Immature natural killer cell (primary cell): ENCODE data around the gene MGAT3. TPM values are rescaled to one million over a fixed set of nuclear protein-coding genes. Genes with fewer than 3 reads are reported as not detected.
A peak's percentile ranks its signal among the peaks of the same experiment; 100 is the strongest.

Source experiments
- DNase-seq, 3 donors: peaks; one replicate each; pipeline ENCODE4 v3.0.0; 2022; ENCODE audit warnings: mixed read lengths in 1 of 3
- H3K27ac Mint-ChIP-seq, 6 donors: one replicate each; pipeline ENCODE4 v1.8.0; 2020; ENCODE audit warnings: mixed read lengths in 6 of 6, mild to moderate bottlenecking in 5 of 6, inconsistent platforms in 4 of 6, moderate library complexity in 3 of 6
- H3K27me3 Mint-ChIP-seq, 3 donors: one replicate each; pipeline ENCODE4 v1.8.0; 2020 to 2021; ENCODE audit warnings: low read depth in 3 of 3, mild to moderate bottlenecking in 3 of 3, mixed read lengths in 3 of 3, moderate library complexity in 3 of 3, inconsistent platforms in 1 of 3
- H3K36me3 Mint-ChIP-seq, 3 donors: one replicate each; pipeline ENCODE4 v1.8.0; 2020; ENCODE audit warnings: mixed read lengths in 3 of 3, inconsistent platforms in 2 of 3, mild to moderate bottlenecking in 2 of 3
- H3K4me1 Mint-ChIP-seq, 2 donors: one replicate each; pipeline ENCODE4 v1.8.0; 2020; ENCODE audit warnings: inconsistent platforms in 2 of 2, mild to moderate bottlenecking in 2 of 2, mixed read lengths in 2 of 2, moderate library complexity in 1 of 2
- H3K4me3 Mint-ChIP-seq, 5 donors: one replicate each; pipeline ENCODE4 v1.8.0; 2020; ENCODE audit warnings: mild to moderate bottlenecking in 5 of 5, mixed read lengths in 5 of 5, inconsistent platforms in 3 of 5, moderate library complexity in 3 of 5
- H3K9me3 Mint-ChIP-seq, 6 donors: one replicate each; pipeline ENCODE4 v1.8.0; 2020; ENCODE audit warnings: mild to moderate bottlenecking in 6 of 6, mixed read lengths in 6 of 6, inconsistent platforms in 4 of 6, moderate library complexity in 3 of 6
- polyA plus RNA-seq, 3 donors: library from polyadenylated mRNA; unstranded; fragments of 300-500 nt; fragmentation: Illumina TruSeq; gene quantifications; one replicate each; pipeline ENCODE4 v1.2.3, GENCODE V29; 2021

The MGAT3 gene
- polyA plus RNA-seq, 3 donors from 2014 or later: not detected

- Mint-ChIP-seq H3K27me3 (peaks cover 4 to 8% (median 4%) of the 10 kb centered on the region in 3 donors), H3K4me1 (peaks cover 2 to 6% of the 10 kb centered on the region in 2 donors), H3K36me3 (no peaks in the 10 kb centered on the region), H3K4me3 (no peak overlapping the region), H3K27ac (no peak overlapping the region), H3K9me3 (no peaks in the 10 kb centered on the region)
- DNase-seq: no peak
Measured at GRCh38 chr22:39489094-39490068, 32.6 kb downstream of the MGAT3 start.

- H3K9me3 Mint-ChIP-seq: no peaks in the 10 kb centered on the region
- H3K4me3 Mint-ChIP-seq: no peak overlapping the region
- peak overlapping the region in 2 of 6 donors; percentile 25 to 62 for H3K27ac Mint-ChIP-seq
- H3K27me3 Mint-ChIP-seq: peaks cover 2 to 6% (median 4%) of the 10 kb centered on the region in 3 donors
- peaks cover 2 to 6% of the 10 kb centered on the region in 2 donors for H3K4me1 Mint-ChIP-seq
- H3K36me3 Mint-ChIP-seq: no peaks in the 10 kb centered on the region
- peak; percentile 45 to 62 (median 50) for DNase-seq
Measured at GRCh38 chr22:39490135-39490798, 33.5 kb downstream of the MGAT3 start.

DNA sequence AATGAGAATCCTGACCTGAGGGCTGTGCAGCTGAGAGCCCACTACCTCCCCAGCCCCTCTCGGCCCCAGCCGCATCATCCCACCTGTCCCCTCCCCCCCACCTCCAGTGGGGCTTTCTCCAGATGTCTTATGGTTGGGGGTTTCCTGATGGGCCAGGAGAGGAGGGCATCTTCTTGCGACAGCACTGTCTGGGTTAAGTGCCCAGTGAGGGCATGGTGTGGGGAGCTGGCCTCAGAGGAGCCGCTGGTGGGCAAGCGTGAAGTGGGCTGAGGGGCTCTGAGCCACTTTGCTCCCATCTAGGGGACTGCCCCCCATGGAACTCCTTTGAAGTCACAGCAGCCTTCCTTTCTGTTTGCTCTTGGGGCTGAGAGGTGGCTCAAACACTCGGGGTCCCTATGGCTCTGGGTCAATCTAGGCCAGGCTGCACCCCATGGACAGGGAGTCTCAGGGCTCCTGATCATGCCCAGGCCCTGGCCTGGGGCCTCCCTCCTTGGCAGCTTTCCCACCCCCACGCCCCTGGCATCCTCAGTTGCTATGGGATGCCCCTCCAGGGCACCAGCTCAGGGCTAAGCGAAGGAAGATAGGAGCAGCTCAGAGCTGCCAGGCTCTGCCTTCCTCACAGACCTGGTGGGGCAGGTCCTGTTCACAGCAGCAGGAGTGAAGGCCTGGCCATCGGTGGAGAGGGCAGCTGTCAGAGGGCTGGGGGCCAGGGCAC is 34.3 kb downstream of the MGAT3 start:
- H3K4me3 Mint-ChIP-seq: no peak overlapping the region
- peaks cover 2 to 6% of the 10 kb centered on the region in 2 donors for H3K4me1 Mint-ChIP-seq
- DNase-seq: no peak
- H3K36me3 Mint-ChIP-seq: no peaks in the 10 kb centered on the region
- H3K27me3 Mint-ChIP-seq: peaks cover 2 to 8% (median 4%) of the 10 kb centered on the region in 3 donors
- H3K9me3 Mint-ChIP-seq: no peaks in the 10 kb centered on the region
- peak overlapping the region in 1 of 6 donors; percentile 17 for H3K27ac Mint-ChIP-seq

DNA sequence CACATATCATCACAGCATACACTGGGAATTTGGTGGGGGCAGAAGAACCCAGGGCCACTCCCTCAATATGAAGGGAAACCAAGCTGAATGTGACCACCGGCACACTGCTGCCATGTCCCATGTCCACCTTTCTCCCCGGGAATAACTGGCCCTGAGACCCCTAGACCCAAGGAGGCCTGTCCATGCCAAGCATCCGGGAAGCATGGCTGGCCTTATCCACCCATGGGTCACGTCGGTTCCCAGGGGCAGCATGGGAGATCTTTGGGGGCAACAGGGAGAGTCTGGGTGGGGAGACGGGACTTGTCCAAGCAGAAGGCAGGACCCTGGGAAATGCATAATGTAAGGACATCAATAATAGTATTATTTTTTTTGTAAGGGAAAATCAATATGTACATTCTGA is 34.9 kb downstream of the MGAT3 start:
- Mint-ChIP-seq H3K36me3 (no peaks in the 10 kb centered on the region), H3K4me1 (peaks cover 2 to 6% of the 10 kb centered on the region in 2 donors), H3K9me3 (no peaks in the 10 kb centered on the region), H3K27ac (no peak overlapping the region), H3K4me3 (no peak overlapping the region), H3K27me3 (peaks cover 2 to 8% (median 4%) of the 10 kb centered on the region in 3 donors)
- no peak for DNase-seq

GRCh38 chr22:39492186-39492585 is 35.4 kb downstream of the MGAT3 start:
- Mint-ChIP-seq H3K4me3 (no peak overlapping the region), H3K9me3 (no peaks in the 10 kb centered on the region), H3K4me1 (peaks cover 2 to 6% of the 10 kb centered on the region in 2 donors), H3K27ac (no peak overlapping the region), H3K36me3 (no peaks in the 10 kb centered on the region), H3K27me3 (peaks cover 2 to 8% (median 4%) of the 10 kb centered on the region in 3 donors)
- DNase-seq: no peak

GRCh38 chr22:39493759-39494158 is 36.9 kb downstream of the MGAT3 start:
- no peak for DNase-seq
- H3K36me3 Mint-ChIP-seq: no peaks in the 10 kb centered on the region
- peaks cover 2 to 8% (median 4%) of the 10 kb centered on the region in 3 donors for H3K27me3 Mint-ChIP-seq
- no peak overlapping the region for H3K27ac Mint-ChIP-seq
- H3K4me1 Mint-ChIP-seq: peaks cover 2 to 6% of the 10 kb centered on the region in 2 donors
- no peaks in the 10 kb centered on the region for H3K9me3 Mint-ChIP-seq
- no peak overlapping the region for H3K4me3 Mint-ChIP-seq

DNA sequence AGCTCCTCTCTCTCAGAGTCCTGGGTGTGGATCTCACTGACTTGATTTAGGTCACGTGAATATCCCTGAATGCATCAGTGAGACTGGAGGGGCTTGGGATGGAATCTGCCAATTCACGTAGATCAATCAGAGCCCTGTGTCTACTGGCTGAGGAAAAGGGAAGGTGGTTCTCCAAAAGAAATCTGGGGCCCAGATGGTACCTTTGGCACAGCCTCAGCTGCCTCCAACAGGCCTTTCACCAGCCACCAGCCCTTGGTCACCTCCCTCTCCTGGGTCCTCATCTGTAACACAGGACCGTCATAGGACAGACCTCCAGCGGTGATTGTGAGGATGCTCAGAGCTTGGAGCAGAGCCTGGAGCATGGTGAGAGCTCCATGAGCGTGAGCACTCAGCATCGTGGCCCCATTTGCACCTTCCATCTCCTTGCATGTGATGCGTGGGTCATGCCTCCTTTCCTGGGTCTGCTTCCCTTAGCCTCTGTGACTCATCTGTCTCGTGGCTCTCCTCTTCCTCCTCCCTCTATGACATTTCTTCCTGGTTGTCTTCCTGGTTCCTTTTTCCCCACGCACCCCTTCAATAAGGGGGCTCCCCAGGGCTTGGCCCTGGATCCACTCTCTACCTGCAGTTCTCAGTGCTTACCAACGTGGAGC is 37.8 kb downstream of the MGAT3 start:
- Mint-ChIP-seq H3K4me1 (peaks cover 2 to 6% of the 10 kb centered on the region in 2 donors), H3K27ac (no peak overlapping the region)

DNA sequence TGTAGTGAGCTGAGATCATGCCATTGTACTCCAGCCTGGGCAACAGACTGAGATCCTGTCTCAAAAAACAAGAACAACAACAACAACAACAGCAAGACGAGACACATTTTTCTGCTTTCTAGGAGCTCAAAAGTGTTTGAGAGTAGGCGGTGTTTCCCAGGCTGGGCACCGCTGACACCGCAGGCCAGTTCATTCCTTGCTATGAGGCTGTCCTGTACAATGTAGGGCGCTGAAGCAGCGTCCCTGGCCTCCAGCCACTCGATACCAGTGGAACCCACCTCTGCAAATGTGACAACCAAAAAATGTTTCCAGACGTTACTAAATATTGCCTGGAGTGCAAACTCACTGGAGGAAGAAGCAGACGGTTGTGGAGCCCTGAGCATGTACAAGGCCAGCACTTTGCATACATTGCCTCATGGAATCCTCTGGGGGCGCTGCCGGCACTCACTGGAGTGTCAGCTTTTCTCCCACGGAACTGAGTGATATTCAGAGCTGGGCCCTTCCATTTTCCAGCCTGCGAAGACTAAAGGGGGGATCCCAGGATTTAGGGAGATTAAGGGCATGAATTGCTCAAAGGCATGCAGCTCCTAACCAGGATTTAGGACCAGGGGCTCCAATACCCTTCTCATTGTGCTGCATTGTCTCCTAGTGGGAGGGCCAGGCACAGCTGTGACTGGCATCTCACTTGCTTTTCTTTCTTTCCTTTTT is 39.5 kb downstream of the MGAT3 start:
- DNase-seq: peak in 2 of 3 donors; percentile 21 to 26
- Mint-ChIP-seq H3K27me3 (peaks cover 2 to 8% (median 5%) of the 10 kb centered on the region in 3 donors), H3K4me1 (peaks cover 0 to under 1% of the 10 kb centered on the region in 2 donors), H3K4me3 (no peak overlapping the region), H3K27ac (no peak overlapping the region), H3K36me3 (no peaks in the 10 kb centered on the region), H3K9me3 (no peaks in the 10 kb centered on the region)

More for the DNA sequence above, 37.8 kb downstream of the MGAT3 start:
- Mint-ChIP-seq H3K36me3 (no peaks in the 10 kb centered on the region), H3K9me3 (no peaks in the 10 kb centered on the region), H3K27me3 (peaks cover 2 to 8% (median 5%) of the 10 kb centered on the region in 3 donors), H3K4me3 (no peak overlapping the region)
- DNase-seq: no peak

DNA sequence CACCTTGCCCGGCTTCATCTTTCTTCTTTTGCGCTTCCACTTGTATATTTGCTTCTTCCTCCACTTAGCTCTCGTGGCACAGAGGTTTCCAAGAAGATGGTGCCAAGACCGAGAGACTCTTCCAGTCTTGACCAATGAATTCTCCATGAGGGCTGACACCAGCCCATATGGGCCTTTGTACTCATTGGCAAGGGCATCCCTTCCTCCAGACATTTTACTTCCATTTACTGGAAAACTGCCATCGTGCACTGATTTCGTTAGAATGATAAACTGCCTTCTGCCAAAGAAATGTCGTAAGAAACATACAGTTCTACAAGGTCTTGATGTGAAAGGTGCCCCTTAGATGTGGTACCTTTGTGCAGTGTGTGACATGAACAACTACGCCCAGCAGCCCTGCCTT is 40.6 kb downstream of the MGAT3 start:
- no peak overlapping the region for H3K4me3 Mint-ChIP-seq
- H3K36me3 Mint-ChIP-seq: no peaks in the 10 kb centered on the region
- H3K4me1 Mint-ChIP-seq: peaks cover 7 to 11% of the 10 kb centered on the region in 2 donors
- no peak overlapping the region for H3K27ac Mint-ChIP-seq
- peaks cover 0 to 8% (median 7%) of the 10 kb centered on the region in 3 donors for H3K27me3 Mint-ChIP-seq
- no peaks in the 10 kb centered on the region for H3K9me3 Mint-ChIP-seq
- DNase-seq: no peak

GRCh38 chr22:39498368-39498767 is 41.6 kb downstream of the MGAT3 start:
- no peak for DNase-seq
- Mint-ChIP-seq H3K36me3 (peaks cover 0 to under 1% (median 0%) of the 10 kb centered on the region in 3 donors), H3K4me3 (no peak overlapping the region), H3K27ac (no peak overlapping the region), H3K4me1 (peaks cover 15 to 18% of the 10 kb centered on the region in 2 donors), H3K27me3 (peaks cover 0 to 3% (median 3%) of the 10 kb centered on the region in 3 donors), H3K9me3 (no peaks in the 10 kb centered on the region)

GRCh38 chr22:39498802-39499201 is 42.0 kb downstream of the MGAT3 start:
- peaks cover 0 to 3% (median 2%) of the 10 kb centered on the region in 3 donors for H3K27me3 Mint-ChIP-seq
- peaks cover 0 to 4% (median 0%) of the 10 kb centered on the region in 3 donors for H3K36me3 Mint-ChIP-seq
- H3K4me3 Mint-ChIP-seq: no peak overlapping the region
- H3K4me1 Mint-ChIP-seq: peaks cover 19 to 22% of the 10 kb centered on the region in 2 donors
- H3K27ac Mint-ChIP-seq: no peak overlapping the region
- no peaks in the 10 kb centered on the region for H3K9me3 Mint-ChIP-seq
- no peak for DNase-seq

- peaks cover 27 to 30% of the 10 kb centered on the region in 2 donors for H3K4me1 Mint-ChIP-seq
- H3K27ac Mint-ChIP-seq: no peak overlapping the region
- peaks cover 0 to 3% (median 2%) of the 10 kb centered on the region in 3 donors for H3K27me3 Mint-ChIP-seq
- peaks cover 0 to 7% (median 0%) of the 10 kb centered on the region in 3 donors for H3K36me3 Mint-ChIP-seq
- peak overlapping the region in 1 of 5 donors; percentile 52 for H3K4me3 Mint-ChIP-seq
- H3K9me3 Mint-ChIP-seq: no peaks in the 10 kb centered on the region
- DNase-seq: no peak
Measured at GRCh38 chr22:39500101-39500500, 43.3 kb downstream of the MGAT3 start.
